A673 (cell line): ENCODE results near the gene SCNN1G.

Experiments used
- EZH2 ChIP-seq: fragments of 200-600 bp; sonication (generic); IDR thresholded peaks from 2 replicates; pipeline ENCODE4 v1.6.1; 2017; ENCODE audit warnings: borderline replicate concordance, low read depth, mild to moderate bottlenecking, mixed read lengths, antibody characterized with exemption, low read length; ENCODE audit not compliant: poor library complexity, severe bottlenecking
- TF ChIP-seq, protein P1 (sequence below): fragments of 300-800, 200-600 bp; sonication (generic); conservative IDR thresholded peaks from 2 replicates; pipeline ENCODE4 v1.5.1; 2017; ENCODE audit warnings: low read depth, mild to moderate bottlenecking, antibody characterized with exemption, low read length, moderate library complexity, mixed read lengths

DNA sequence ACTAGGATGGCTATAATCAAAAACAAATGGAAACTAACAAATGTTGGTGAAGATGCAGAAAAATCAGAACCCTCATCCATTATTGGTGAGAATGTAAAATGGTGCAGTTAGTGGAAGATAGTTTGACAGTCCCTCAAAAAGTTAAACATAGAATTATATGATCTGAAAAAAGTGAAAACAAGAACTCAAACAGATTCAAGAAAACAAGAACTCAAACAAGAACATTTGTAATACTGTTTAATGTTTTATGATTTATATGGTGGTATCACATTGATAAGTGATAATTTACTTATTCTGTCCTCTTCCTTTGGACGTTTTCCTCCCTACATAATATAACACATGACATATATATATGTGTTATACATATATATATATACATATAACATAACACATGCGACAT, 45.3 kb upstream of the SCNN1G start:
- TF ChIP-seq, protein P1, sequence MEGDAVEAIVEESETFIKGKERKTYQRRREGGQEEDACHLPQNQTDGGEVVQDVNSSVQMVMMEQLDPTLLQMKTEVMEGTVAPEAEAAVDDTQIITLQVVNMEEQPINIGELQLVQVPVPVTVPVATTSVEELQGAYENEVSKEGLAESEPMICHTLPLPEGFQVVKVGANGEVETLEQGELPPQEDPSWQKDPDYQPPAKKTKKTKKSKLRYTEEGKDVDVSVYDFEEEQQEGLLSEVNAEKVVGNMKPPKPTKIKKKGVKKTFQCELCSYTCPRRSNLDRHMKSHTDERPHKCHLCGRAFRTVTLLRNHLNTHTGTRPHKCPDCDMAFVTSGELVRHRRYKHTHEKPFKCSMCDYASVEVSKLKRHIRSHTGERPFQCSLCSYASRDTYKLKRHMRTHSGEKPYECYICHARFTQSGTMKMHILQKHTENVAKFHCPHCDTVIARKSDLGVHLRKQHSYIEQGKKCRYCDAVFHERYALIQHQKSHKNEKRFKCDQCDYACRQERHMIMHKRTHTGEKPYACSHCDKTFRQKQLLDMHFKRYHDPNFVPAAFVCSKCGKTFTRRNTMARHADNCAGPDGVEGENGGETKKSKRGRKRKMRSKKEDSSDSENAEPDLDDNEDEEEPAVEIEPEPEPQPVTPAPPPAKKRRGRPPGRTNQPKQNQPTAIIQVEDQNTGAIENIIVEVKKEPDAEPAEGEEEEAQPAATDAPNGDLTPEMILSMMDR = no peak
- TF ChIP-seq EZH2 = no peak
